SK-N-SH (cell line): ENCODE data around the gene PLA2G6. TPM values are rescaled to one million over a fixed set of nuclear protein-coding genes. Genes with fewer than 3 reads are reported as not detected.
A peak's percentile ranks its signal among the peaks of the same experiment; 100 is the strongest.

Experiments
- CTCF ChIA-PET: fragments of 300-600, 350-600 bp; formaldehyde crosslinking; extraction: SDS; loops from one replicate; lab custom pipeline; 2021; lab: Yijun Ruan, JAX
- POLR2A ChIA-PET: fragments of 350-600 bp; sonication (Branson Sonifier 250); formaldehyde crosslinking; extraction: SDS; loops from one replicate; lab custom pipeline; 2020; ENCODE audit warnings: antibody characterized with exemption, inconsistent platforms; lab: Yijun Ruan, JAX
- DNase-seq: peaks from one replicate; pipeline ENCODE4 v3.0.0; 2012
- H2AFZ ChIP-seq: fragments of 200-600 bp; sonication (generic); 2 replicates; pipeline ENCODE4 v1.8.1; 2016; ENCODE audit warnings: antibody characterized with exemption, mild to moderate bottlenecking, low read depth
- H3F3A ChIP-seq: fragments of 200-600 bp; sonication (generic); replicated peaks from 2 replicates; pipeline ENCODE3; 2016; ENCODE audit warnings: antibody characterized with exemption, mild to moderate bottlenecking; ENCODE audit not compliant: insufficient read depth
- H3K27ac ChIP-seq, 2 experiments: fragments of 200-500 bp in 1 of 2; fragments of 200-600 bp in 1 of 2; sonication (Bioruptor generic) in 1 of 2; sonication (generic), shearing (Covaris generic) in 1 of 2; 2 replicates each; pipeline versions ENCODE4 v1.5.1 to v1.6.1; 2014 to 2016; ENCODE audit warnings: low read depth in 2 of 2, inconsistent platforms in 1 of 2, low read length in 1 of 2, mild to moderate bottlenecking in 1 of 2, mixed read lengths in 1 of 2
- H3K27me3 ChIP-seq: fragments of 200-600 bp; sonication (generic), shearing (Covaris generic); 2 replicates; pipeline ENCODE4 v1.6.1; 2016; ENCODE audit warnings: mixed run types; ENCODE audit not compliant: insufficient read depth
- H3K36me3 ChIP-seq, 2 experiments: fragments of 200-500 bp in 1 of 2; fragments of 200-600 bp in 1 of 2; sonication (Bioruptor generic) in 1 of 2; sonication (generic) in 1 of 2; replicated peaks in 1 of 2; 2 replicates each; pipeline versions ENCODE3 to v1.5.1; 2014 to 2016; ENCODE audit warnings: low read length in 1 of 2, mild to moderate bottlenecking in 1 of 2; ENCODE audit not compliant: insufficient read depth in 2 of 2, control insufficient read depth in 1 of 2
- H3K4me1 ChIP-seq, 2 experiments: fragments of 200-500 bp in 1 of 2; fragments of 200-600 bp in 1 of 2; sonication (Bioruptor generic) in 1 of 2; sonication (generic), shearing (Covaris generic) in 1 of 2; 2 replicates each; pipeline versions ENCODE4 v1.5.1 to v1.6.1; 2014 to 2016; ENCODE audit warnings: low read depth in 1 of 2, low read length in 1 of 2, mixed run types in 1 of 2; ENCODE audit not compliant: insufficient read depth in 2 of 2, control insufficient read depth in 1 of 2
- H3K4me2 ChIP-seq: fragments of 200-600 bp; sonication (generic), shearing (Covaris generic); 2 replicates; pipeline ENCODE4 v1.6.1; 2017; ENCODE audit warnings: mixed run types
- H3K4me3 ChIP-seq, 2 experiments: fragments of 200-500 bp in 1 of 2; fragments of 200-600 bp in 1 of 2; sonication (Bioruptor generic) in 1 of 2; sonication (generic), shearing (Covaris generic) in 1 of 2; 2 replicates each; pipeline versions ENCODE4 v1.5.1 to v1.8.1; 2014 to 2016; ENCODE audit warnings: low read depth in 2 of 2, inconsistent platforms in 1 of 2, low read length in 1 of 2, mild to moderate bottlenecking in 1 of 2, mixed read lengths in 1 of 2, moderate library complexity in 1 of 2
- H3K79me2 ChIP-seq: fragments of 200-600 bp; sonication (generic); 2 replicates; pipeline ENCODE4 v1.8.1; 2017; ENCODE audit warnings: mild to moderate bottlenecking; ENCODE audit not compliant: insufficient read depth
- H3K9ac ChIP-seq: fragments of 200-600 bp; sonication (generic); 2 replicates; pipeline ENCODE4 v1.6.1; 2017; ENCODE audit warnings: mixed run types
- H3K9me2 ChIP-seq: fragments of 200-600 bp; sonication (generic); 2 replicates; pipeline ENCODE4 v1.6.1; 2017; ENCODE audit warnings: mixed run types
- H3K9me3 ChIP-seq: fragments of 200-600 bp; sonication (generic); 2 replicates; pipeline ENCODE4 v1.6.1; 2017; ENCODE audit warnings: mixed run types, mild to moderate bottlenecking, moderate library complexity
- H4K20me1 ChIP-seq: fragments of 200-600 bp; sonication (generic); 2 replicates; pipeline ENCODE4 v1.6.1; 2017; ENCODE audit warnings: mild to moderate bottlenecking, mixed run types; ENCODE audit not compliant: insufficient read depth
- CTCF ChIP-seq: fragments of 200-600 bp; sonication (generic); IDR thresholded peaks from 2 replicates; pipeline ENCODE4 v1.6.1; 2017; ENCODE audit warnings: antibody characterized with exemption, mild to moderate bottlenecking, moderate library complexity
- EP300 ChIP-seq, 2 experiments: IDR thresholded peaks; 2 replicates each; pipeline versions ENCODE4 v1.4.0 to v1.6.1; 2012; ENCODE audit warnings: borderline replicate concordance in 1 of 2, low read depth in 1 of 2, low read length in 1 of 2
- EZH2phosphoT487 ChIP-seq: fragments of 200-600 bp; sonication (generic); IDR thresholded peaks from 2 replicates; pipeline ENCODE4 v1.6.1; 2017; ENCODE audit warnings: low read depth, mixed run types, mild to moderate bottlenecking, antibody characterized with exemption, moderate library complexity, borderline replicate concordance
- FOSL2 ChIP-seq: IDR thresholded peaks from 2 replicates; pipeline ENCODE4 v1.4.0; 2012; ENCODE audit warnings: low read depth, mild to moderate bottlenecking, moderate library complexity, borderline replicate concordance
- FOXM1 ChIP-seq: IDR thresholded peaks from 2 replicates; pipeline ENCODE4 v1.4.0; 2012; ENCODE audit warnings: low read depth, mild to moderate bottlenecking
- GATA2 ChIP-seq: sonication (generic); formaldehyde crosslinking; IDR thresholded peaks from 2 replicates; pipeline ENCODE4 v1.5.0; 2020; ENCODE audit warnings: mild to moderate bottlenecking, missing genetic modification reagents
- MAX ChIP-seq: IDR thresholded peaks from 2 replicates; pipeline ENCODE4 v1.4.0; 2012; ENCODE audit warnings: low read depth
- MEF2A ChIP-seq: IDR thresholded peaks from 2 replicates; pipeline ENCODE4 v1.4.0; 2012; ENCODE audit warnings: low read depth, borderline replicate concordance
- MXI1 ChIP-seq: IDR thresholded peaks from 2 replicates; pipeline ENCODE4 v1.6.1; 2012; ENCODE audit warnings: mild to moderate bottlenecking, low read depth, low read length, improper control_type of control experiment
- NFIC ChIP-seq: IDR thresholded peaks from 2 replicates; pipeline ENCODE4 v1.4.0; 2012; ENCODE audit warnings: borderline replicate concordance
- NRF1 ChIP-seq: IDR thresholded peaks from 2 replicates; pipeline ENCODE4 v1.6.1; 2012; ENCODE audit warnings: low read depth, mild to moderate bottlenecking, low read length
- RAD21 ChIP-seq: IDR thresholded peaks from 2 replicates; pipeline ENCODE4 v1.6.1; 2012; ENCODE audit warnings: mild to moderate bottlenecking, low read length
- RCOR1 ChIP-seq: fragments of 150-350 bp; IDR thresholded peaks from 2 replicates; pipeline ENCODE4 v1.6.1; 2017; ENCODE audit warnings: antibody characterized with exemption, low read length
- REST ChIP-seq: IDR thresholded peaks from 2 replicates; pipeline ENCODE4 v1.6.1; 2012; ENCODE audit warnings: mild to moderate bottlenecking, low read depth, low read length, moderate library complexity
- RFX5 ChIP-seq: IDR thresholded peaks from 2 replicates; pipeline ENCODE4 v1.6.1; 2012; ENCODE audit warnings: mild to moderate bottlenecking, improper control_type of control experiment, low read length
- RXRA ChIP-seq: IDR thresholded peaks from 2 replicates; pipeline ENCODE4 v1.4.0; 2012; ENCODE audit warnings: low read depth, mild to moderate bottlenecking, borderline replicate concordance
- SIN3A ChIP-seq: IDR thresholded peaks from 2 replicates; pipeline ENCODE4 v1.6.1; 2012; ENCODE audit warnings: low read depth, mild to moderate bottlenecking, low read length, moderate library complexity, borderline replicate concordance
- SMC3 ChIP-seq: IDR thresholded peaks from 2 replicates; pipeline ENCODE4 v1.6.1; 2012; ENCODE audit warnings: low read depth, low read length, improper control_type of control experiment
- TAF1 ChIP-seq: IDR thresholded peaks from 2 replicates; pipeline ENCODE4 v1.6.1; 2012; ENCODE audit warnings: low read depth, mild to moderate bottlenecking, low read length, moderate library complexity, borderline replicate concordance
- YY1 ChIP-seq: IDR thresholded peaks from 2 replicates; pipeline ENCODE4 v1.4.0; 2012; ENCODE audit warnings: low read depth, mild to moderate bottlenecking
- WGBS: methylation state at CpG from one replicate; pipeline ENCODE4 v1.1.6; 2017; ENCODE audit warnings: low lambda C conversion rate; 5-methylcytosine and 5-hydroxymethylcytosine counted together
- polyA plus RNA-seq, 3 experiments: library from polyadenylated mRNA; depleted of rRNA; stranded (reverse); fragments of >200 nt; gene quantifications; 2 replicates each; pipeline ENCODE4 v1.2.3, GENCODE V29; 2012

PLA2G6 gene
- polyA plus RNA-seq, 1 of the 3 experiments (the other 2 are of a cell fraction), result 10.5 TPM

- TF ChIP-seq REST (no peak), SIN3A (peak; percentile 30; the same call in 1 of the 2 replicates)
- TF ChIP-seq, all 33 proteins: peak for 9
These were observed 20.2 kb upstream of the PLA2G6 start, which contains the start of gene MAFF (continued) for GRCh38 chr22:38201711-38202436.

- Histone ChIP-seq H3K4me3 (peak overlapping the region in 1 of 2 experiments; percentile 34; a peak in 2 of 4 replicates), H3K27ac (peak overlapping the region; percentile 19 to 28; a peak in 2 of 4 replicates), H3K4me2 (no peak overlapping the region), H3K36me3 (no peaks in the 10 kb centered on the region), H3K4me1 (peaks cover 0 to 11% of the 10 kb centered on the region in 2 experiments; a peak in 1 of 4 replicates), H3K9me2 (no peaks in the 10 kb centered on the region), H3K9ac (no peak overlapping the region), H4K20me1 (peaks cover 21% of the 10 kb centered on the region), H3F3A (no peaks in the 10 kb centered on the region), H3K9me3 (no peaks in the 10 kb centered on the region), H3K27me3 (no peaks in the 10 kb centered on the region), H2AFZ (peak overlapping the region; percentile 82), H3K79me2 (peaks cover 36% of the 10 kb centered on the region)
- ChIA-PET CTCF (interaction anchor here (0.6 to 1.7 kb wide), 3 partner anchors 50 to 149 kb away, joined by 3 to 6 read pairs (median 3); no protein-coding TSS in a partner anchor), POLR2A (no interaction called here)
- TF ChIP-seq YY1 (no peak), SMC3 (no peak), RCOR1 (no peak), CTCF (no peak), MEF2A (no peak), EP300 (IDR thresholded peaks at IDR 0.05; ENCODE audit: borderline replicate concordance in 1 of 2, low read depth in 1 of 2, low read length in 1 of 2) (no peak), EZH2phosphoT487 (no peak), RFX5 (no peak), NRF1 (no peak), MAX (no peak), TAF1 (no peak), RXRA (no peak), RAD21 (no peak), FOXM1 (no peak), REST (no peak), MXI1 (no peak), NFIC (no peak), FOSL2 (no peak), GATA2 (CRISPR knock-in tag) (no peak)
- no peak for DNase-seq
- 20% methylated on average over 7 of the region's 8 CpGs for WGBS
These were observed 19.7 kb upstream of the PLA2G6 start for GRCh38 chr22:38201371-38201710.
